SK-N-SH treated with all-trans-retinoic acid at 6 μM for 48 hours (cell line): Measurements from ENCODE around the gene NCKAP5.

Experiments
- ATAC-seq: fragments of 200-7000 bp; cut with Tn5 transposase; 3 replicates; pipeline ENCODE4 v1.9.1; 2020; ENCODE audit warnings: mild to moderate bottlenecking, moderate library complexity
- BACH2 ChIP-seq: fragments of 250-450 bp; sonication (Bioruptor Pico); IDR thresholded peaks from 2 replicates; pipeline ENCODE4 v1.9.0; 2021; ENCODE audit warnings: mild to moderate bottlenecking, borderline replicate concordance
- CSDC2 ChIP-seq: fragments of 250-450 bp; sonication (Bioruptor Pico); IDR thresholded peaks from 2 replicates; pipeline ENCODE4 v1.5.0; 2020; ENCODE audit warnings: mild to moderate bottlenecking, moderate library complexity
- ESRRG ChIP-seq: fragments of 250-450 bp; sonication (Bioruptor Pico); IDR thresholded peaks from 2 replicates; pipeline ENCODE4 v1.6.1; 2021; ENCODE audit warnings: mild to moderate bottlenecking
- GLIS3 ChIP-seq: fragments of 250-450 bp; sonication (Bioruptor Pico); IDR thresholded peaks from 2 replicates; pipeline ENCODE4 v1.5.0; 2020; ENCODE audit warnings: mild to moderate bottlenecking, moderate library complexity
- ISL1 ChIP-seq: fragments of 250-450 bp; sonication (Bioruptor Pico); IDR thresholded peaks from 2 replicates; pipeline ENCODE4 v2.1.2; 2022; ENCODE audit warnings: mild to moderate bottlenecking, moderate library complexity
- OSR1 ChIP-seq: fragments of 250-450 bp; sonication (Bioruptor Pico); IDR thresholded peaks from 2 replicates; pipeline ENCODE4 v1.8.0; 2022; ENCODE audit warnings: moderate library complexity, mild to moderate bottlenecking, inconsistent platforms
- PPARA ChIP-seq: fragments of 250-450 bp; sonication (Bioruptor Pico); IDR thresholded peaks from 2 replicates; pipeline ENCODE4 v1.5.0; 2020; ENCODE audit warnings: mild to moderate bottlenecking, borderline replicate concordance
- RARB ChIP-seq: fragments of 250-450 bp; sonication (Bioruptor Pico); IDR thresholded peaks from 2 replicates; pipeline ENCODE4 v1.8.0; 2021; ENCODE audit warnings: mild to moderate bottlenecking, moderate library complexity
- SNAI2 ChIP-seq: fragments of 250-450 bp; sonication (Bioruptor Pico); IDR thresholded peaks from 2 replicates; pipeline ENCODE4 v1.5.0; 2020; ENCODE audit warnings: mild to moderate bottlenecking, moderate library complexity
- TCF4 ChIP-seq: fragments of 250-450 bp; sonication (Bioruptor Pico); IDR thresholded peaks from 2 replicates; pipeline ENCODE4 v1.8.0; 2021; ENCODE audit warnings: mild to moderate bottlenecking, moderate library complexity, borderline replicate concordance
- TOX ChIP-seq: fragments of 250-450 bp; sonication (Bioruptor Pico); IDR thresholded peaks from 2 replicates; pipeline ENCODE4 v1.8.0; 2021; ENCODE audit warnings: mild to moderate bottlenecking, moderate library complexity, borderline replicate concordance
- ZC3H10 ChIP-seq: fragments of 250-450 bp; sonication (Bioruptor Pico); IDR thresholded peaks from 2 replicates; pipeline ENCODE4 v1.5.1; 2021; ENCODE audit warnings: mild to moderate bottlenecking, moderate library complexity
- ZFP3 ChIP-seq: fragments of 250-450 bp; sonication (Bioruptor Pico); IDR thresholded peaks from 2 replicates; pipeline ENCODE4 v1.5.0; 2020; ENCODE audit warnings: mild to moderate bottlenecking, moderate library complexity
- ZFP30 ChIP-seq: fragments of 450-650 bp; formaldehyde crosslinking; IDR thresholded peaks from 2 replicates; pipeline ENCODE4 v1.5.0; 2022; ENCODE audit warnings: mild to moderate bottlenecking, moderate library complexity
- ZNF565 ChIP-seq: fragments of 450-650 bp; formaldehyde crosslinking; conservative IDR thresholded peaks from 2 replicates; pipeline ENCODE4 v1.5.0; 2020; ENCODE audit warnings: low read depth, mild to moderate bottlenecking, moderate library complexity
- ZNF70 ChIP-seq: fragments of 450-650 bp; formaldehyde crosslinking; IDR thresholded peaks from 2 replicates; pipeline ENCODE4 v1.5.0; 2020; ENCODE audit warnings: mild to moderate bottlenecking, moderate library complexity
- ZNF8 ChIP-seq: fragments of 450-650 bp; formaldehyde crosslinking; IDR thresholded peaks from 2 replicates; pipeline ENCODE4 v1.5.0; 2020; ENCODE audit warnings: mild to moderate bottlenecking, moderate library complexity
- TF ChIP-seq, protein P1 (sequence below): fragments of 250-450 bp; sonication (Bioruptor Pico); IDR thresholded peaks from 2 replicates; pipeline ENCODE4 v1.5.1; 2020; ENCODE audit warnings: low read depth, mild to moderate bottlenecking, moderate library complexity
- TF ChIP-seq, protein P2 (sequence below): fragments of 250-450 bp; sonication (Bioruptor Pico); IDR thresholded peaks from 2 replicates; pipeline ENCODE4 v1.8.0; 2020; ENCODE audit warnings: mild to moderate bottlenecking, moderate library complexity, borderline replicate concordance
- TF ChIP-seq, protein P3 (sequence below): fragments of 250-450 bp; sonication (Bioruptor Pico); IDR thresholded peaks from 2 replicates; pipeline ENCODE4 v1.8.0; 2021; ENCODE audit warnings: low read depth, mild to moderate bottlenecking, moderate library complexity, borderline replicate concordance
- TF ChIP-seq, protein P4 (sequence below): fragments of 250-450 bp; sonication (Bioruptor Pico); IDR thresholded peaks from 2 replicates; pipeline ENCODE4 v1.5.1; 2021; ENCODE audit warnings: mild to moderate bottlenecking, moderate library complexity
- TF ChIP-seq, protein P5 (sequence below): fragments of 250-450 bp; sonication (Bioruptor Pico); IDR thresholded peaks from 2 replicates; pipeline ENCODE4 v1.5.0; 2020; ENCODE audit warnings: mild to moderate bottlenecking, moderate library complexity

NCKAP5 gene

DNA sequence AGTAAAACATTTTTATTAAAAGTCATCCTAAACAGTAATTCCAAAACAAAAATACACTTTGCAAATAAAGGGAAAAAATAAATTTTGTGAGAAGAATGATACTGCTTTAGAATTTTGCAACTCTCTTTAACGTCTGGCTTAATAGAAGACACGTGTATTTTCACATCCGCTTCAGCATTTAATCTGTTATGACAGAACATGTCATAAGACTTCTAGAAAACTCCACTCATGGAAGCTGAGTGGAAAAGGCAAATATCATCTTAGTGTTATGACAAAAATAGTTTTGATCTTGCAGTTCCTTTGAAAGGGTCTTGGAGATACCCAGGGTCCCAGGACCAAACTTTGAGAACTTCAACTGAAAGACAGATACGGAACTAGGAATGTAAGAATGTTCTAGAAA is 350.1 kb downstream of the NCKAP5 start:
- TF ChIP-seq TCF4 (CRISPR knock-in tag) (no peak), ZFP3 (CRISPR knock-in tag) (no peak), ZNF8 (CRISPR knock-in tag) (no peak), CSDC2 (CRISPR knock-in tag) (no peak), PPARA (CRISPR knock-in tag) (no peak), BACH2 (CRISPR knock-in tag) (no peak), ESRRG (CRISPR knock-in tag) (no peak)
- TF ChIP-seq, protein P1, sequence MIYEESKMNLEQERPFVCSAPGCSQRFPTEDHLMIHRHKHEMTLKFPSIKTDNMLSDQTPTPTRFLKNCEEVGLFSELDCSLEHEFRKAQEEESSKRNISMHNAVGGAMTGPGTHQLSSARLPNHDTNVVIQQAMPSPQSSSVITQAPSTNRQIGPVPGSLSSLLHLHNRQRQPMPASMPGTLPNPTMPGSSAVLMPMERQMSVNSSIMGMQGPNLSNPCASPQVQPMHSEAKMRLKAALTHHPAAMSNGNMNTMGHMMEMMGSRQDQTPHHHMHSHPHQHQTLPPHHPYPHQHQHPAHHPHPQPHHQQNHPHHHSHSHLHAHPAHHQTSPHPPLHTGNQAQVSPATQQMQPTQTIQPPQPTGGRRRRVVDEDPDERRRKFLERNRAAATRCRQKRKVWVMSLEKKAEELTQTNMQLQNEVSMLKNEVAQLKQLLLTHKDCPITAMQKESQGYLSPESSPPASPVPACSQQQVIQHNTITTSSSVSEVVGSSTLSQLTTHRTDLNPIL (CRISPR knock-in tag) = no peak
- TF ChIP-seq, protein P2, sequence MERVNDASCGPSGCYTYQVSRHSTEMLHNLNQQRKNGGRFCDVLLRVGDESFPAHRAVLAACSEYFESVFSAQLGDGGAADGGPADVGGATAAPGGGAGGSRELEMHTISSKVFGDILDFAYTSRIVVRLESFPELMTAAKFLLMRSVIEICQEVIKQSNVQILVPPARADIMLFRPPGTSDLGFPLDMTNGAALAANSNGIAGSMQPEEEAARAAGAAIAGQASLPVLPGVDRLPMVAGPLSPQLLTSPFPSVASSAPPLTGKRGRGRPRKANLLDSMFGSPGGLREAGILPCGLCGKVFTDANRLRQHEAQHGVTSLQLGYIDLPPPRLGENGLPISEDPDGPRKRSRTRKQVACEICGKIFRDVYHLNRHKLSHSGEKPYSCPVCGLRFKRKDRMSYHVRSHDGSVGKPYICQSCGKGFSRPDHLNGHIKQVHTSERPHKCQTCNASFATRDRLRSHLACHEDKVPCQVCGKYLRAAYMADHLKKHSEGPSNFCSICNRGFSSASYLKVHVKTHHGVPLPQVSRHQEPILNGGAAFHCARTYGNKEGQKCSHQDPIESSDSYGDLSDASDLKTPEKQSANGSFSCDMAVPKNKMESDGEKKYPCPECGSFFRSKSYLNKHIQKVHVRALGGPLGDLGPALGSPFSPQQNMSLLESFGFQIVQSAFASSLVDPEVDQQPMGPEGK (CRISPR knock-in tag) = no peak
- ATAC-seq = no peak

DNA sequence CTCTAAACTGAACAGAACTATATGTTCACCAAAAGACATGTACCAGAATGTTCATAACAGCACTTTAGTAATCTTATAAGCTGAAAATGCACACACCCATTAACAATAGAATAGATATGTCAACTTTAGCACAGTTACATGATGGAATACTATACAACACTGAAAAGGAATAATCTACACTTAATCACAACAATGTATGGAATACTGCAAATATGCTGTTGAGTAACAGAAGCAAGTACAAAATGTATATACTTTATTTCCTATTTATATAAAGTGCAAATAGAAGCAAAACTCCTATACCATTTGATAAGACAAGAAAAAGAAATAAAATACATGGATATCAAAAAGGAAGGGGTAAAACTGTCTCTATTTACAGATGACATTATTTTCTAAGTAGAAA is 352.8 kb downstream of the NCKAP5 start:
- no peak for ATAC-seq
- no peak for TF ChIP-seq OSR1
- no peak for TF ChIP-seq ISL1
- no peak for TF ChIP-seq CSDC2 (CRISPR knock-in tag)
- TF ChIP-seq ZNF8 (CRISPR knock-in tag) = no peak
- TF ChIP-seq ZFP30 (CRISPR knock-in tag) = no peak
- TF ChIP-seq, protein P3, sequence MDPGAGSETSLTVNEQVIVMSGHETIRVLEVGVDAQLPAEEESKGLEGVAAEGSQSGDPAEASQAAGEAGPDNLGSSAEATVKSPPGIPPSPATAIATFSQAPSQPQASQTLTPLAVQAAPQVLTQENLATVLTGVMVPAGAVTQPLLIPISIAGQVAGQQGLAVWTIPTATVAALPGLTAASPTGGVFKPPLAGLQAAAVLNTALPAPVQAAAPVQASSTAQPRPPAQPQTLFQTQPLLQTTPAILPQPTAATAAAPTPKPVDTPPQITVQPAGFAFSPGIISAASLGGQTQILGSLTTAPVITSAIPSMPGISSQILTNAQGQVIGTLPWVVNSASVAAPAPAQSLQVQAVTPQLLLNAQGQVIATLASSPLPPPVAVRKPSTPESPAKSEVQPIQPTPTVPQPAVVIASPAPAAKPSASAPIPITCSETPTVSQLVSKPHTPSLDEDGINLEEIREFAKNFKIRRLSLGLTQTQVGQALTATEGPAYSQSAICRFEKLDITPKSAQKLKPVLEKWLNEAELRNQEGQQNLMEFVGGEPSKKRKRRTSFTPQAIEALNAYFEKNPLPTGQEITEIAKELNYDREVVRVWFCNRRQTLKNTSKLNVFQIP (CRISPR knock-in tag) = no peak
- TF ChIP-seq ZC3H10 = no peak
- no peak for TF ChIP-seq SNAI2 (CRISPR knock-in tag)
- TF ChIP-seq, protein P4, sequence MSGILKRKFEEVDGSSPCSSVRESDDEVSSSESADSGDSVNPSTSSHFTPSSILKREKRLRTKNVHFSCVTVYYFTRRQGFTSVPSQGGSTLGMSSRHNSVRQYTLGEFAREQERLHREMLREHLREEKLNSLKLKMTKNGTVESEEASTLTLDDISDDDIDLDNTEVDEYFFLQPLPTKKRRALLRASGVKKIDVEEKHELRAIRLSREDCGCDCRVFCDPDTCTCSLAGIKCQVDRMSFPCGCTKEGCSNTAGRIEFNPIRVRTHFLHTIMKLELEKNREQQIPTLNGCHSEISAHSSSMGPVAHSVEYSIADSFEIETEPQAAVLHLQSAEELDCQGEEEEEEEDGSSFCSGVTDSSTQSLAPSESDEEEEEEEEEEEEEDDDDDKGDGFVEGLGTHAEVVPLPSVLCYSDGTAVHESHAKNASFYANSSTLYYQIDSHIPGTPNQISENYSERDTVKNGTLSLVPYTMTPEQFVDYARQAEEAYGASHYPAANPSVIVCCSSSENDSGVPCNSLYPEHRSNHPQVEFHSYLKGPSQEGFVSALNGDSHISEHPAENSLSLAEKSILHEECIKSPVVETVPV (CRISPR knock-in tag) = no peak
- TF ChIP-seq RARB (CRISPR knock-in tag) = no peak
- TF ChIP-seq ZFP3 (CRISPR knock-in tag) = no peak
- TF ChIP-seq BACH2 (CRISPR knock-in tag) = no peak
- TF ChIP-seq ESRRG (CRISPR knock-in tag) = no peak
- TF ChIP-seq, all 23 proteins: peak for 0

DNA sequence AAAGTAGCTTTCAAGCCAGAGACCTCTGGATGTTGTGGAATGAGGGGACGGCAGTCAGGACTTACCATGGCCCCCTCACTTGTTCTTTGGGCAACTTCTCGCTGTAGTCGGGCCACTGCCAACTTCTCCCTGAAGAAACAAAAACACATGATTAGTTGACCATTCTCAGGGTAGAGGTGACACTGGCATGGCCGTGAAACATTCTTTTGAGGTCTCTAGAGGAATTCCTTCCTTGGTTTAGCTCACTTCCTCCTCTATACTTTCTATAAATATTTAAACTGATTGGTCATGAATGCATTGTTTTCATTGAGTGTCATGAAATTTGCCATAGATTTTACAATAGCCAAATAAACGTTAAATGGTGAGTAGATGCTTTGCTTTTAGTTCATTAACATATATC is 354.6 kb downstream of the NCKAP5 start:
- TF ChIP-seq, protein P1 (CRISPR knock-in tag) = no peak
- TF ChIP-seq PPARA (CRISPR knock-in tag) (no peak), ZFP3 (CRISPR knock-in tag) (no peak), SNAI2 (CRISPR knock-in tag) (no peak), ZNF70 (CRISPR knock-in tag) (no peak), ZC3H10 (no peak), BACH2 (CRISPR knock-in tag) (no peak), GLIS3 (CRISPR knock-in tag) (no peak), ESRRG (CRISPR knock-in tag) (no peak), ZNF8 (CRISPR knock-in tag) (no peak), ZNF565 (CRISPR knock-in tag) (no peak), OSR1 (no peak), ZFP30 (CRISPR knock-in tag) (no peak), ISL1 (no peak), TOX (CRISPR knock-in tag) (no peak)
- TF ChIP-seq, protein P5, sequence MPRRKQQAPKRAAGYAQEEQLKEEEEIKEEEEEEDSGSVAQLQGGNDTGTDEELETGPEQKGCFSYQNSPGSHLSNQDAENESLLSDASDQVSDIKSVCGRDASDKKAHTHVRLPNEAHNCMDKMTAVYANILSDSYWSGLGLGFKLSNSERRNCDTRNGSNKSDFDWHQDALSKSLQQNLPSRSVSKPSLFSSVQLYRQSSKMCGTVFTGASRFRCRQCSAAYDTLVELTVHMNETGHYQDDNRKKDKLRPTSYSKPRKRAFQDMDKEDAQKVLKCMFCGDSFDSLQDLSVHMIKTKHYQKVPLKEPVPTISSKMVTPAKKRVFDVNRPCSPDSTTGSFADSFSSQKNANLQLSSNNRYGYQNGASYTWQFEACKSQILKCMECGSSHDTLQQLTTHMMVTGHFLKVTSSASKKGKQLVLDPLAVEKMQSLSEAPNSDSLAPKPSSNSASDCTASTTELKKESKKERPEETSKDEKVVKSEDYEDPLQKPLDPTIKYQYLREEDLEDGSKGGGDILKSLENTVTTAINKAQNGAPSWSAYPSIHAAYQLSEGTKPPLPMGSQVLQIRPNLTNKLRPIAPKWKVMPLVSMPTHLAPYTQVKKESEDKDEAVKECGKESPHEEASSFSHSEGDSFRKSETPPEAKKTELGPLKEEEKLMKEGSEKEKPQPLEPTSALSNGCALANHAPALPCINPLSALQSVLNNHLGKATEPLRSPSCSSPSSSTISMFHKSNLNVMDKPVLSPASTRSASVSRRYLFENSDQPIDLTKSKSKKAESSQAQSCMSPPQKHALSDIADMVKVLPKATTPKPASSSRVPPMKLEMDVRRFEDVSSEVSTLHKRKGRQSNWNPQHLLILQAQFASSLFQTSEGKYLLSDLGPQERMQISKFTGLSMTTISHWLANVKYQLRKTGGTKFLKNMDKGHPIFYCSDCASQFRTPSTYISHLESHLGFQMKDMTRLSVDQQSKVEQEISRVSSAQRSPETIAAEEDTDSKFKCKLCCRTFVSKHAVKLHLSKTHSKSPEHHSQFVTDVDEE (CRISPR knock-in tag) = no peak
- TF ChIP-seq, protein P4 (CRISPR knock-in tag) = no peak
- TF ChIP-seq, protein P2 (CRISPR knock-in tag) = no peak
- ATAC-seq = no peak
